Epithelial cell of prostate (primary cell): Measurements from ENCODE around the gene SPINT1.
A peak's percentile ranks its signal among the peaks of the same experiment; 100 is the strongest.

Experiments
- DNase-seq: peaks from one replicate; pipeline ENCODE4 v3.0.0-alpha.2; 2011; ENCODE audit warnings: low read depth, low spot score
- H3K27ac ChIP-seq: fragments of 450-650 bp; 2 replicates; pipeline ENCODE4 v1.5.1; 2017; ENCODE audit warnings: mild to moderate bottlenecking

SPINT1 gene

GRCh38 chr15:40828447-40829036 is 15.3 kb upstream of the SPINT1 start, which contains the start of gene PPP1R14D:
PPP1R14D (minus strand) TSS chr15:40828708; CDS start chr15:40828641, 67 bp downstream.
- no peak for DNase-seq
- no peak within 1 kb of the TSS for H3K27ac ChIP-seq

GRCh38 chr15:40829115-40829514 is 14.7 kb upstream of the SPINT1 start:
- no peak for DNase-seq
- no peak overlapping the region for H3K27ac ChIP-seq

DNA sequence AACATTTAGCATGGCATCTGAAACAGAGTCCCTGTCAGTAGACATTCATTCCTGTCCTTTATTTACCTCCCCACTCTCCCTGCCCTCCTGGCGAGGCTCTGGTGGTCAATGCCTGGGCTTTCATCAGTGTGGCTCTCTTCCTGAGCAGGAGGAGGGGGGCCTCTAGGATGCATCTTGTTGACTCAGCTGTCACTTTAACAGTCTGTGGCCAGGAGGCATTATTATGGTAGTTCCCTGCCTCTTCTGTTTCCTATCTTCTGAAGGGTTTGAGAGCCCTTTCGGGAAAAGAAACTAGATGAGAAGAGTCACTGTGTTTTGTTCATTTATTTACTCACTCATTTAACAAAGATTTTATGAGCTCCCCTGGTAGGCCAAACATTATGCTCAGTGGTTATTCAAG is 13.0 kb upstream of the SPINT1 start:
- DNase-seq: no peak
- H3K27ac ChIP-seq: no peak overlapping the region

- H3K27ac ChIP-seq: no peak overlapping the region
- no peak for DNase-seq
Observed at GRCh38 chr15:40831861-40832260, 12.0 kb upstream of the SPINT1 start.

GRCh38 chr15:40832903-40833302 is 10.9 kb upstream of the SPINT1 start:
- H3K27ac ChIP-seq: no peak overlapping the region
- DNase-seq: no peak

DNA sequence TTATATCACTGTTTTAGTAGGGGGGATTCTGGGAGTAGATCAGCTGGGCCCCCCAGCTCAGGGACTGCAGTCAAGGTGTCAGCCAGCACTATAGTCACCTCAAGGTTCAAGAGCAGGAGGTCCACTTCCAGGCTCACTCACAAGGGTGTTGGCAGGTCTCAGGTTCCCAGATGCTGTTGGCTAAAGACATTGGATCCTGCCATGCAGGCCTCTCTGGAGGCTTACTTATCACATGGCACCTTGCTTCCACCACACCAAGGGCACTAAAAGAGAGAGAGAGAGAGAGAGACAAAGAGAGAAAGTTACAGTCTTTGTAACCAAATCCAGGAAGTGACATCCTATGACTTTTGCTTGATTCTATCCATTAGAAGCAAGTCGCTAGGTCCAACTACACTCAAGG is 7.8 kb upstream of the SPINT1 start:
- H3K27ac ChIP-seq: peak overlapping the region; percentile 70
- no peak for DNase-seq

GRCh38 chr15:40838756-40839155 is 5.1 kb upstream of the SPINT1 start:
- DNase-seq: no peak
- H3K27ac ChIP-seq: no peak overlapping the region

DNA sequence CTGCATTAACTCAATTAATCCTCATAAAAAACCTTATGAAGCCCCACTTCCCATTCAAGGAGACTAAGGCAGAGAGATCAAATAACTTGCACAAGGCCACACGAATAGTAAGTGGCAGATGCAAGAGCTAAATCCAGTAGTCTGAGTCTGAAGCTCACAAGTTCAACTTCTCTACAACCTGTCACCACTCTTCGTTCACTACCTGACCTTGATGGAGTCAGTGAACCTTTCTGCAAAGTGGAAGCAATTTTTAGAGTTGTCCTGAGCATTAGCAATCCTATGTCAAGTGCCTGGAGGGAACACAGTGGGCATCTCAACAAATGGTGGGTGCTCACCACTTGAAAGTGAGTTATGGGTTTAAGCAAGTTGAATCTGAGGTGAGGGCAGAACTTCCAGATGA is 2.1 kb upstream of the SPINT1 start:
- H3K27ac ChIP-seq: no peak overlapping the region
- DNase-seq: no peak

DNA sequence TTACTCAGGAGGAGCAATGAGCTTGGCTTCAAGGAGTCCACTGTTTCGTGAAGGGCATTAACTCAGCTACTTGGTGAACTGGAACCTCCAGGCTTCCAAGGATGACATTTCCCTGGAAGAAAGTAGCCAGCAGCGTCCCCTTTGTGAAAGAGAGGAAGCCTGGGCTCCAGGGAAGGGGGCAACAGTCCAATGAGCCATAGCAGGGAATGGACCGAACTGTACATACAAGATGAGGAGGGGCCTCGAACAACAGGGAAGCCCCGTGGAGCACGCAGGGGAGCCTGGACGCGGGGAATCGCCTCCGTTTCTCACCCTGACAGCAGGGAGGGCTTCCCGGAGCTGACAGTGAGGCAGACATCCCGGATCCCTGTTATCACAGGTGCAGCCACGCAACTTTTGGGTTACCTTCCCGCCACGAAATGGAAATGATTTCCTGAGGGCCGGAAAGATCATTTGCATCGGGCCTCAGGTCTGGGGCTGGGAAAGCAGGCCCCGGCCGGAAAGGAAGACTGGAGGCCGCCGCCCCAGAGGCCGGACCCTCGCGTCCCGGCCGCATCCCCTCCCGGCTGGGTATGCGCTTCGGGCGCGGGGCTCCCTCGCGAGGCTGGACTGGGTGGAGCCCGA is 475 bp upstream of the SPINT1 start:
- peak overlapping the region; percentile 97 for H3K27ac ChIP-seq
- no peak for DNase-seq

DNA sequence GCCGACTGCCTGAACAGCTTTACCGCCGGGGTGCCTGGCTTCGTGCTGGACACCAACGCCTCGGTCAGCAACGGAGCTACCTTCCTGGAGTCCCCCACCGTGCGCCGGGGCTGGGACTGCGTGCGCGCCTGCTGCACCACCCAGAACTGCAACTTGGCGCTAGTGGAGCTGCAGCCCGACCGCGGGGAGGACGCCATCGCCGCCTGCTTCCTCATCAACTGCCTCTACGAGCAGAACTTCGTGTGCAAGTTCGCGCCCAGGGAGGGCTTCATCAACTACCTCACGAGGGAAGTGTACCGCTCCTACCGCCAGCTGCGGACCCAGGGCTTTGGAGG is 815 bp downstream of the SPINT1 start:
- DNase-seq: no peak
- peak overlapping the region; percentile 97 for H3K27ac ChIP-seq

DNA sequence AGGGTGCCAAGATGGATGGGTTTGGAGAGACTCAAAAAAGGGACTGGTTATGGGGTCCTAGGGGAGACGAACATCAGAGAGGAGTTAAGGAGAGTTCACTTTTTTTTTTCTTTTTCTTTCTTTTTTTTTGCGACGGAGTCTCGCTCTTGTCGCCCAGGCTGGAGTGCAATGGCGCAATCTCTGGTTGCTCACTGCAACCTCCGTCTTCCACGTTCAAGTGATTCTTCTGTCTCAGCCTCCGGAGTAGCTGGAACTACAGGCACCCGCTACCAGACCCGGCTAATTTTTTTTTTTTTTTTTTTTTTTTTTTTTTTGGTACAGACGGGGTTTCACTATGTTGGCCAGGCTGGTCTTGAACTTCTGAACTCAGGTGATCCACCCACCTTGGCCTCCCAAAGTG is 1.2 kb downstream of the SPINT1 start:
- no peak for DNase-seq
- peak overlapping the region; percentile 97 for H3K27ac ChIP-seq

DNA sequence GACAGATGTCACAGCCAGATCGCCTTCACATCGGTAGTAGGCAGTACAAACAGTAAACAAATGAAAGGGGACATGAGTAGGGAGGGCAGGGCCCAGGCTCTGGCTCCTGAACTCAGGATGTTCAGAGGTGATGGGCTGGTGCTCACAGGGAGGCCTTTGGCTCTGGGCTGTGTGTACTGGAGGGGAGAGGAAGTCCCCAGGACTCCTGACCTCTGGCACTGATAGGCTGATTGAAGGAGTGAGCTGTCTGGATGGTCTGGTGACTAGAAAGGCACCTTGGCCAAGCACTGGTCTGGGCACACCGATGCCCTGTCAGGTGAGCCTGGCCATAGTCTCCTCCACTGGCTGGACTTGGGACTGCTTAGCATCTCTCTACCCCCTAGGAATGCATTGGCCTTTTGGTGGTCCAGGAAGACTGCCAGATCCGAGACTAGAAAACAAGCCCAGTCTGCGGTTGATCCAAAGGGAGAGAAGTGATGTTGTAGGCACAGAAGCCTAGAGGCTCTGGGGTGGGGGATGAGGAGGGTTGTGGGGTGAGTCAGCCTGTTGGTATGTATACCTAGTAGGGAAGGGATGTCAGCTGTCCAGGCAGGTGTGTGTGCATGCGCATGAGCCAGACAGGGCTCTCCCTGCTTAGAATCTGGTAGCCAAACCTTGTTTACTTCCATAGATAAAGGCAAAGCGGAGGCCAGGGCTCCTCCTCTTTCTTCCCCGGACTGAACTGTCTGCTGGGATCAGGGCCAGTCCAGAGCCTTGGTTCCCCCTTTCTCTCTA is 1.9 kb downstream of the SPINT1 start:
- H3K27ac ChIP-seq: peak overlapping the region; percentile 97
- DNase-seq: peak; percentile 91

DNA sequence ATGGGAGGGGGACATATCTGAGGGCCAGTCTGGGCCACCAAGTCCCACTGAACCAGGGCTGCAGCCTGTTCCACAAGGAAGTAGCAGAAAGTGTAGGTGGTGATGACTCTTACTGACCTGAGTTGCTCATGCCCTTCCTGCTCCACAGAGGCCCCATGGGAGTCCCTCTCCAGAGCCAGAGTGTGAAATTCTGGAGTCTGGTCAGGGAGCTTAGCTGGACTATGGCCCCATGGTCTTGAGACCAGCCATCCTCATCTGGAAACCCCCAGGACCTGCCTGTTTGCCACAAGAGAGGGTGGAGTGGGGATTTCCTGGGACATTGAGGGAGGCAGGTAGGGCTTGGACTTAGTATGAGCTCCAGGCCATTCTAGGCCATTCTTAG is 3.0 kb downstream of the SPINT1 start:
- DNase-seq: no peak
- H3K27ac ChIP-seq: peak overlapping the region; percentile 97

DNA sequence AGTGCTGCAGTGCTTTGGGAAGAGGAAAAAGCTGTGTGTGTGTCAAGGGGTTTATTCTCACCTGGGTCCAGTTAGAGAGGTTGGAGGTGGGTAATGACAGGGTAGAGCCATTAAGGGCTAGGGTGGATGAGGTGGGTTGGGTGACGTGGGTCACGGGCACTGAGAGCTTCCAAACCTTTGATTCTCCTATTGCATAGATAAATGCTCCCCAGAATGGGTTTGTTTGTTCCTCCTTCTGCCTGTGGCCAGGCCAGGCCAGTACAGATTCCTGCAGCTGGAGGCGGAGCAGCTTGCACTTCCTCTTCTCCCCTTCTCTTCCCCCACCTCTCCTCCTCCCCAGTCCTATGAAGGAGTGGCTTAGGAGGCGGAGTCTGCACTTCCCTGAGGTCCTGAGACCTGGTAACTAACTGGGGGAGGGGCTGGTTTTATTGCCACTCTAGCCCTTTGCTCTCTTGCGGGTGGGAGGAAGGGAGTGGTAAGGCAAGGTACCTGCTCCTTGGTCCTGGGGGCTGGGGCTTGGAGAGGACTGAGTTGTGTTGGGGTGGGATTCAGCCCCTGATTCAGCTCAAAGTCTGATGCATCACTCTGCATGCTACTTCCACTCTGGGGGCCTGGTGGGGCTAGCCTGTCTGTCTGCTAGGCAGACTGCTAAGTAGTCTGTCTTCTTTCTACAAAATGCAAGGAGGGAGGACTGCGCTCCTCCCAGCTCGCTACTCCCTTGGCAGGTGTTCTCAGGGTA is 3.5 kb downstream of the SPINT1 start:
- no peak for DNase-seq
- H3K27ac ChIP-seq: peak overlapping the region; percentile 97

DNA sequence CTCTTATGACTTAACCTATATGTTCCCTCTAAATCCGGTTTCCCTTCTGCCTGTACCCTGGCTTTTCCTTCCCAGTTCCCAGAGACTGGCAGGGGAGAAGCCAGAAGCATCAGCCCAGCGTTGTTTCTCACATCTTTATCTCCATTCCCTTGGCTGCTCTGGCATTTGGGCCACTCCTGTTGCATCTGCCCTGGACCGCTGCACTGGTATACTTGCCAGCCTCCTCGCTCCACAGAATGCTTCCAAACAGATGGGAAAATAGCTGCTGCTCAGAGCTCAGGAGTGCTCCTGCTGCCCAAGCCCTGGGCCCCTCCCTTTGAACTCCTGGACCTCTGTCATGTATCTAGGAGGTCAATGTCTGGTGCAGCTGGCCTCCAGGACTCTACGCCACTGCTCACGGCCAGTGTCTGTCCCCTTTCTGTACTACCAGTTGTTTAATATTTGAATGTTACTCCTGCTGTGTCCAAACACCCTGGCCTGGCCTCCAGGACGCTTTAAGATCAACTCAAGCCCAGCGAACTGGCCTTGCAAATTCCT is 6.8 kb downstream of the SPINT1 start:
- no peak for DNase-seq
- no peak overlapping the region for H3K27ac ChIP-seq

- no peak for DNase-seq
- no peak overlapping the region for H3K27ac ChIP-seq
Observed at GRCh38 chr15:40852529-40852928, 8.7 kb downstream of the SPINT1 start.

- DNase-seq: no peak
Observed at GRCh38 chr15:40853241-40853890, 9.5 kb downstream of the SPINT1 start.

GRCh38 chr15:40854161-40854560 is 10.3 kb downstream of the SPINT1 start:
- no peak overlapping the region for H3K27ac ChIP-seq

More at GRCh38 chr15:40853241-40853890, 9.5 kb downstream of the SPINT1 start:
- H3K27ac ChIP-seq: no peak overlapping the region

GRCh38 chr15:40855706-40856234 is 11.9 kb downstream of the SPINT1 start:
- DNase-seq: no peak
- no peak overlapping the region for H3K27ac ChIP-seq

More at GRCh38 chr15:40854161-40854560, 10.3 kb downstream of the SPINT1 start:
- no peak for DNase-seq

DNA sequence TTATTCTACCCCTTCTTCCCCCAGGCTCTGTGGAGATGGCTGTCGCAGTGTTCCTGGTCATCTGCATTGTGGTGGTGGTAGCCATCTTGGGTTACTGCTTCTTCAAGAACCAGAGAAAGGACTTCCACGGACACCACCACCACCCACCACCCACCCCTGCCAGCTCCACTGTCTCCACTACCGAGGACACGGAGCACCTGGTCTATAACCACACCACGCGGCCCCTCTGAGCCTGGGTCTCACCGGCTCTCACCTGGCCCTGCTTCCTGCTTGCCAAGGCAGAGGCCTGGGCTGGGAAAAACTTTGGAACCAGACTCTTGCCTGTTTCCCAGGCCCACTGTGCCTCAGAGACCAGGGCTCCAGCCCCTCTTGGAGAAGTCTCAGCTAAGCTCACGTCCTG is 12.9 kb downstream of the SPINT1 start:
- no peak for DNase-seq
- peak overlapping the region; percentile 72 for H3K27ac ChIP-seq
